Middle frontal gyrus (tissue), 1 donor: ENCODE results near the gene IL1RN.

Experiments used
- DNase-seq: peaks from one replicate; pipeline ENCODE4 v3.0.0-alpha.2; 2015; ENCODE audit warnings: low spot score; ENCODE audit errors: extremely low spot score

The IL1RN gene

DNA sequence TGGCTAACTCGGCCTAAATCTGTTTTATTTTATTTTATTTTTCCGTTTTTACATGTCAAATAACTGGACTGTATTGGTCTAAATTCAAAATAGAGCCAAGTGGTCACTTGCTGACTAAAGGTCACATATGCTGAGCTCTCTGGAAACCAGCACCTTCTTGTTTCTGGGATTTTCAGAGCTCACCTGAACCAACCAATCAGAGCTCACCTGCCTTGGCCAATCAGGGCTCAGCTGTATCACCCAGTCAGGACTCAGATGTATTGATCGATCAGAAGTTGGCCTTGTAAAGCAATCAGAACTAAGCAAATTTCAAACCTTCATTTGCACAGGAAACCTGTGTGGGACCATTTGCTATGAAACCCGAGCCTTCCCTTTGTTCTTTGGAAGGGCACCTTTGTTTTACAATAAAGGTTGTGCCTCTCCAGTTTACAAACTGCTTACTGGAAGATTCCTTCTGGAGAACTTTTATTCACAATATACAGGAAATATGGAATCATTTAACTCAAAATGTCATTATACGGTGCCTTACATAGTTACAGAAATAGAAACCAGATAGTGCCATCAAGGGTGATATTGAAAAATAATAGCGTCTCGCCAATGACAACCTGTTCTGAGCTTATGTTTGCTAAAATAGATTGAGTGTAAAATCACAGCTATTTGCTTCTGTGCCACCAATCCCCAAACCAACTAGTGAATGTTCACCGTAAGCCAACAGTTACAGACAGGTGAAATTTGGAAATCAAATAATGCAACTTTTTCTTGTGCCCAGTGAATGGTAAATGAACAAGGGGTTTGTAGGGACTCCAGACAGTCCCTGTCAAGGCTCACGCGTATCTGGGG lies 29.1 kb downstream of the IL1RN start:
- no peak for DNase-seq

DNA sequence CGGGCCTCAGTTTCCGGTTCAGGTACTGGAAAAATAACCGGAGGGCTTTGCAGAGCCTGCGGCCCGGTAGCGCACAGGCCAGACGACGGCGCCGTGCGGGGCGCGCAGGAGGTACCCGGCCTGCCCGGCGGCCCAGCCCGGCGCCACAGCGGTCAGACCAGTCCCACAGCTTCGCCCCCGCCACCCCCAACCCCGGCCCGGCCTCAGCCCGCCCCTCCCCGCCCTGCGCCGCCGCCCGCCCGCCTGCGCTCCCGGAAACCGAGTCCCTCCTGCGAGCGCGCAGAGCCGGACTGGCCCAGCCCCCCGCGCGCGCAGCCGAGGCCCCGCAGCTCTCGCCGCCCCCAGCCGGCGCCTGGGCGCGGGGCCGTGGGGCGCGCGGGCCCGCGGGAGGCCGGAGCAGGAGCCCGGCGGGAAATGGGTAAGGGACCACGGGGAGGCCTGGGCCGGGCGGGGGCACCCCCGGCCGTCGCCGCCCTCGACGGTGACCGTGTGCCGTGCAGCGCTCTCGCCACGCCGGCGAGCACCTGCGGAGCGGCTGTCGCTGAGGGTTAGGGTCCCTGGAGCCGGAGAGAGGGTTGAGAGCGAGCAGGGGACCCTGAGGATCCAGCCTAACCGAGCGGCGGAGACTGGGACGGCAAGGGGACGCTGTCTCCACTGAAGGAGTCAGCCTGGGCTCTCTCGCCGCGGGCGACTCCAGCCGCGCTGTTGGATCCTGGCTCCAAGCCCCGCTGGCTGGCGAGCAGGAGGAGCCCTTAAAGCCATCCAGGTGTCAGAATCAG lies 29.9 kb downstream of the IL1RN start:
- no peak for DNase-seq

DNA sequence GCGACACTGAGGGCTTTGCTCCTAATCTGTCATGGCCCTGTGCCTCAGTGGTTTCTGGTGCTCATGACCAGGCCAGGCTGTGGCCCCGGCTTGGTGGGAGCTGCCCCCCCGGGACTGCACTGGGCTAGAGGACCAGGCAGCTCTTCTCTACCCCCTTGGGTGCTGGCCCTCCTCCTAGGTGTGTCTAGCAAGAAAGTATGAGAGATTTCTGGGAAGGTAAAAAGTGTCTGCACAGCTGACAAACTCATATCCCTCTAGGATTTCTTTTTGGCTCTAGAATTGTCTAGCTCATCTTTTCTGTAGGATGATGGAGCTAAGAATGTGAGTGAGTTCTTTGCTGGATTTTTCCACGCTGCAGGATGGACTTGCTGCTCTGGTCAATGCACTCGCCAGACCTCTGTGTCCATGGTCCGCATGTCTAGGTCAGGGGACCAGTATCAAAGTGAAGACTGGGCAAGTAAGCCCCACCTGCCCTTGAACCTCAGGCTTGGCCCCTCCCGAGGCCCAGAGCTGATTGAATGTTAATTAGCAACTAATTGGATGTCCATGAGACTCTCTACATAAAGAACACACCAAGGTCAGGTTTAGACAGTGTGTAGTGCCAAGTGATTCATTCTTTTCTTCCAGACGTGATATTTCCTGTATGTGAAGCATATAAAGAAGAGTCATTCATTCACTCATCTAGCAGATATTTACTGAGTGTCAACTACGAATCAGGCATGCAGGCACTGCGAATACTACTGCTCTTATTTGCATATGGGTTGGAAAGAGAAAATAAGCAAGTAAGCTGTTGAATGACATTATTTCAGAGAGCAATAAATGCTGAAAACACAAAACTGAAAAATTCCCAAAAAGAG lies 30.7 kb downstream of the IL1RN start:
- DNase-seq: no peak

- DNase-seq: no peak
Observed at GRCh38 chr2:113158884-113159553, 31.6 kb downstream of the IL1RN start.

- no peak for DNase-seq
Observed at GRCh38 chr2:113160248-113160647, 32.9 kb downstream of the IL1RN start.

DNA sequence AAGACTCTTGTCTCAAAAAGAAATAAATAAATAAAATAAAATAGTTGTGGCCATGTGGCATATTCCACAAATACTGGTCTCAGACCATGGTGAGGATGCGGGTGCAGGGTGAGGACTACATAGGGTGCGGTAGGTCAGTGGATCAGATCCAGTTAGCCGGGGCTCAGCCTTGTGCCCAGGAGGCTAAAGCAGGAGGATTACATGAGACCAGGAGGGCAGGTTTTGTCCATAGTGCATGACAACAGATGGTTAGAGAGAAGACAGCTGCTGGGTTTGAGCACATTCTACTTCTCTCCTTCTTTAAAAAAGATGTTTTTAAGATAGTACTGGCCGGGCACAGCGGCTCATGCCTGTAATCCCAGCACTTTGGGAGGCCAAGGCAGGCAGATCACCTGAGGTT lies 33.6 kb downstream of the IL1RN start:
- no peak for DNase-seq

GRCh38 chr2:113162173-113162572 lies 34.8 kb downstream of the IL1RN start:
- DNase-seq: no peak

GRCh38 chr2:113162869-113163268 lies 35.5 kb downstream of the IL1RN start:
- DNase-seq: no peak

GRCh38 chr2:113164215-113164929 lies 37.0 kb downstream of the IL1RN start:
- no peak for DNase-seq

- no peak for DNase-seq
Observed at GRCh38 chr2:113164930-113165585, 37.7 kb downstream of the IL1RN start.

DNA sequence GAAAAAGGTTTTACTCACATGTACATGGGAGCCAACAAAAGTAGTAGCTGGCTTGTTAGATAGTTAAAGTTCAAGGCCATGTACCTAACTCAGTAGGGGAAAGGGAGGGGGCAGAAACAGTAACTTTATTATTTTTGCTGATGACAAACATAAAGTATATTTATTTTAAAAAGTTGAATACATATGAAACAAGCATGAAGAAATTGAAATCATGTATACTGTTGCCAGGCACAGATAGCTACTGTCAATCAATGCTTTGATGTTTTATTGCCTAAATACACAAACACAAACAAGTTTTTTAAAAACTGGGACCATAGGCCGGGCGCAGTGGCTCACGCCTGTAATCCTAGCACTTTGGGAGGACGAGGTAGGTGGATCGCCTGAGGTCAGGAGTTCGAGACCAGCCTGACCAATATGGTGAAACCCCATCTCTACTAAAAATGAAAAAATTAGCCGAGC lies 38.8 kb downstream of the IL1RN start:
- DNase-seq: no peak

- no peak for DNase-seq
Observed at GRCh38 chr2:113167115-113167932, 39.9 kb downstream of the IL1RN start.

DNA sequence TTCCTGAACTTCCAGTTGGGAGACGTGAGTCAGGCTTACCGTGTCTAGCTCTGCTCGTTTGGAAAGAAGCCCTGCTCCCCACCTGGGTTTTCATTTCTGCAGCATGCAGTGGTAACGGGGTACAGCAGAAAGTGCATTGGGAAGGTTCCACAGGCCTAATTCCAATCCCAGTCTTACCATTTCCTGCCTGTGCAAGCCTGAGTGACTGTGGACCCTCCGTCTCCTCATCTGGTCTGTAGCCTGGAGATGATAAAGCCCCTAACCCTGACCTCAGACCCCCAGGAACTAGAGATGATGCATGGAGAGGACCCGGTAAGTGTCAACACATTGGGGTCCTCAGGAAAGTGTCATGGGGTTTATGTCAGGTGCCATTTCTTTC lies 40.6 kb downstream of the IL1RN start:
- DNase-seq: no peak

- no peak for DNase-seq
Observed at GRCh38 chr2:113169002-113169530, 41.7 kb downstream of the IL1RN start.

DNA sequence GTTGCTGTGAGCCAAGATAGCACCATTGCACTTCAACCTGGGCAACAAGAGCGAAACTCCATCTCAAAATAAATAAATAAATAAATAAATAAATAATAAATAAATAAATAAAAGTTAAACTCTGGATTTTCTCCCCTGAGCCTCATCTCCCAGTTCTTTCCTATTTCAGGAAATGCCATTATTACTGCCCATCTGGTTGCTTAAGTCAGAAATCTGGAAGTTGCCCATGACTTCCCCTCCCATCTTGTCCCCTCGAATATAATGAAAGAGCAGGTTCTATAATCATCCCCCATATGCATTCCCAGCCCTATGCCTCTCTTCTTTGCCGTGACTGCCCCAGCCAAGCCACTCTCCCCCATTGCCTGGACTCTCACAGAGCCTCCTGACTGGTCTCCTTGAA lies 42.2 kb downstream of the IL1RN start:
- DNase-seq: no peak

DNA sequence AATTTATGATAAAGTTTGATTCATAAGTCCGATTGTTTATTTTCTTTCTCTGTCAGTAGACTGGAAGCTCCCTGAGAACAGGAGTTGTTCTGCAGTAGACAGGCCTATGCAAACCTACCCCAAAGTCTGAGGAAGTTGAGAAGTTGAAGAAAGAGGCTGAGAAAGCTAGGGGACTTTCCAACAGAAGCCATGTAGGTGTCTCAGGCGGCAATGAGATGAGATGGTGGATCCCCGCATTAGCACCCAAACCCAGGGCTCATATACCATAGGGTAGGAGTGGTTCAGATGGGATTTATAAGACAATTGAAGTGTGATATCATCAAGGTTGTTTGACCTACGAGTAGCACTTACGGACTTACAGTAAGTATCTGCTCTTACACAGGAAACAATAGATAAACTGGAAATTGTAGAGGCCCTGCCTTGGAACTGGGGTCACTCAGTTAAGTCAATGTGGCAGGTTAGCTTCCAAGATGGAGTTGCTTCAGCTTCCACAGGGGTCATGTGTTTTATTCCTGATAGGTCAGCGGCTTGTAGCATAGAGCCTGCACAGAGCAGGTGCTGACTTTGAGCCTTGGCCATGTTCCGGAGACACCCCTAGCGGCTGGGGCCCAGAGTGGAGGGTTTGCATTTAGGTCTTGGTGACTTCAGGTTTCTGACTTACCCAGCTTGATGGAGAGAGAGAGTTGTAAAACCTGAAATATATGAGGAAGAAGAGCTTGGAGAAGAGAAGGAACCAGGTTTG lies 44.1 kb downstream of the IL1RN start:
- DNase-seq: no peak

GRCh38 chr2:113172721-113173541 lies 45.5 kb downstream of the IL1RN start:
- DNase-seq: no peak
